GM19467 (cell line): Measurements from ENCODE around the gene CBLN4.

Experiments
- ATAC-seq: cut with Tn5 transposase; IDR thresholded peaks from one replicate; pipeline ENCODE4 v1.9.1; 2021; ENCODE audit warnings: mild to moderate bottlenecking, moderate library complexity; ENCODE audit not compliant: unreplicated experiment

CBLN4 gene

DNA sequence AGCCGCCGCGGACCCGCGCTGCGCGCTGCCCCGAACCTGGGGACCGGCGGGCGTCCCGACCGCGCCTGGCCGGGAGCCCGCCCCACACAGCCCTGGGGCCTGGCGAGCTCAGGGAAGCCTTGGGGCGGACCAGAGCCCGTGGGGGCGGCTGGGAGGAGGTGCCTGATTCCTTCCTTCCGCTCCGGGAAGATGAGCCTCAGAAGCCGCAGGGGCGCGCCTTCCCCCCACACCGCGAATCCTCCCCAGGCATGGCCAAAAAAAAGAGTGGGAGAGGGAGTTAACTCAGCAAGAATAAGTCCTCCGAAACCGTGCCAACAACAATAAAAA lies at the start of gene CBLN4:
Gene CBLN4 (minus strand): TSS at position 131 of the 327 bp plus-strand sequence. CDS start 1,348 bp downstream, outside the sequence.
- ATAC-seq = no peak

DNA sequence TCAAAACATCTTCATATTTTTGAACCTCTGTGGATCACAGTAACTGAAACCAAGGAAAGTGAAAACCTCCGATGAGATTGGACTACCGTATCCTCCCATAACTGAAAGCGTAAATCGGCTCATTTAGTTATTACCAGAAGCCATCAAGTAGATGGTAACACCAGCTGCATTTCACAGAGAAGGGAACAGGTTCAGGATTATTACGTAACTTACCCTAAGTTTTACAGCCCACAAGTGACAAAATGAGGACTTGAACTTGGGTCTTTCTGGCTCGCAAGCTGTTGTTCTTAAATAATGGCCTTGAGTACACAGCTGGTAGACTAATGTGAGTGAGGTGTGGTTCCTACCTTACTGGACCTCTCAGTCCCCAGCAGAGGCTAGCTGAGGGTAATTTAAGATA lies 37.9 kb upstream of the CBLN4 start:
- no peak for ATAC-seq

DNA sequence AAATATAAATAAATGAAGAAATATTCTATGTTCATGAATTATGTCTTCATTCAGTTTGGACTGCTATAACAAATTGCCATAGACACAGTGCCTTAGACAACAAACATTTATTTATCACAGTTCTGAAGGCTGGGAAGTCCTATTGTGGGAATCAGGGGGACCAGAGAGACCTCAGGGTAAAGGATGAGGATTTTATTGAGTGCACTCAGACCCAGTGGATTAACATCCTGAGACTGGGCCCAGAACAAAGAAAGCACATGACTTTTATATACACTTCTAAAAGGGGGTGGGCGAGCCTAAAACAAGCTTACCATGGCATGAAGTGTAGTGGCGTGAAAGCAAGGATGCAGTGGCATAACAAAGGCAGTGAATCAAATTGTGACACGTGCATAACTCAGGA lies 26.9 kb upstream of the CBLN4 start:
- no peak for ATAC-seq

DNA sequence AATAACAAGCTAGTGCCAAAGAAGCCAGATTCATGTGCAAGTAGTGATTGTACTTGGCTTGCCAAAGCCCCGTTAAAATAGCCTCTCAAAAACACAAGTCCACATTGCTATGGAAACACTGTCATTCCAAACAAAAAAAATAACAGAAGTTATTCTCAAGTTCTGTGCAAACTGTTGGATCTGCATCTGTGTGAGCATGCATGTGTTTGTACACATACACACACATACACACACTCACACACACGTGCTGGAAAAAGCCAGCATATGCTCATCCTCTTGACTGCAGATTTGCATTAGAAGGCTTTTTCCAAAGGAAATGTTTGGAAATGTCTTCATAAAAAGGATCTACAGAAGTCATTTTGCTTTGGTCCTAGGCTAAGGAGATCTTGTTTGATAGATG lies 13.4 kb upstream of the CBLN4 start:
- no peak for ATAC-seq

DNA sequence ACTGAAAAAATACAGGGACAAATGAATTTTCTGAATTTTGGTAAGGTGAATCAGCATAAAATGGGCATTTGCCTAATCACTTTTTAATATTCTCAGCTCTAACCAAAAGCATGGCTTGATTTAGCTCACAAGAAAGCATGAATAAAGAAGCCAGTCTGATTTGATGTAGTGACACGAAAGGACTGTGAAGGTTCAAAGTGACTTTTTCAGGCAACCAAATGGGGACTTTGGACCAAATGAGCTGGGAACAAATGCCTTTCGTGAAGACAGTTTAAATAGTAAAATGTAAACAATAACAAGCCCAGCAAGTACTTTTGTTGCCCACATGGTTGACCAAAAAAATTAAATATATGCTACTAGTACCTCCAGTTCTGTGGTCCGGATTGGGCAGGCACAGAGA lies 12.9 kb upstream of the CBLN4 start:
- ATAC-seq = no peak

DNA sequence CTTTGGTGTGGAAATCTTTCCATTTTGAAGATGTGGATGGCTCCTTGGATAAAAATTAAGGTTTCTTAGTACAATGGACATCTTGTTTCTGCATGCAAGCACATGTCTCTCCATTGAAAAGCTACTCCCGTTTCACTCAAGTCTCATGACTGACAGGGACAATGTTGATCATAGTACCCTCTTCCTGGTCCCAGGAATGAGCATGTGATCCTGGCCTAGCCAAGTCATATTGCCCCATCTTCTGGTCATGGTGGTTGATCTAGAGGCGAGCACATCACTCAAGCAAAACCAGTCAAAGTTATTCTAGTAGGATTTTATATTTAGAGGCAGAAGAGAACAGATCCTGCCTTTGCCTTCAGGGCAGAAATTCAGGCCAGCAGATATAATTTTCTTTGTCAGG lies 12.2 kb upstream of the CBLN4 start:
- ATAC-seq = no peak

DNA sequence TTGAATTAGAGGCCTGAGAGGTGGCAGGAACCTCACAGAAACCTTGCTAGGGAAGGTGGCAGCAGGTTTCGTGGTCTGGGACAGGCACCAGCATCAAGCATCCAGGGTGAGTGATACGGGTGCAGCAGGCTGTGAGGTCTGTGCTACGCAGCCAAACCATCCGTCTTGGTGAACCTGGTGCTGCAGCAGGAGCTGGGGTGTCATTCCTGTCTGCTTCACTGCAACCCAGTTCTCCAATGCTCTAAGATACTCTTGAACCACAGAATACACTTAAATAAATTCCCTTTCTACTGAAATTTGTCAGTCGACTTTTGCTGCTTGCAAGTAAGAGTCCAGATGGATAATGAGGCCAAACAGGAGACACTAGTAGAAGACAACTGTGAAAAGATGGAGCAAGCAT lies 9.7 kb upstream of the CBLN4 start:
- no peak for ATAC-seq

DNA sequence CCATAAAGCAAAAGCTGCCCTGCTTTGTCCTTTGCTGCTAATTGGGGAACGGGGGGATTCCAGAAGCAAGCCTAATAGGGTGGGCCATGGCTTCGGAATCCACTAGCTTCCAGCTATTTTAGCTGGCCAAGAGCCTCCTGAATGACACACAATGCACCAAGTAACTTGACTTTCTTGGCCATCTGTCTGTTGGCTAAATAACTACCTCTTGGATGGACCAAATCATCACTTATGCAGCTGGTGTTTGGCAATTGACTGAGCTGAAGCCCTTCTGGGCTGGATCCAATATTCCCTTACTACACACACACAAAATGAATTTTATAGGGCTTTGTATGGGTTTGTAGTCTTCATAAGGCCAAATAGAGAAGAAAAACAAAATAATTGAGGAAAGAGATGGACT lies 8.8 kb upstream of the CBLN4 start:
- ATAC-seq = no peak

DNA sequence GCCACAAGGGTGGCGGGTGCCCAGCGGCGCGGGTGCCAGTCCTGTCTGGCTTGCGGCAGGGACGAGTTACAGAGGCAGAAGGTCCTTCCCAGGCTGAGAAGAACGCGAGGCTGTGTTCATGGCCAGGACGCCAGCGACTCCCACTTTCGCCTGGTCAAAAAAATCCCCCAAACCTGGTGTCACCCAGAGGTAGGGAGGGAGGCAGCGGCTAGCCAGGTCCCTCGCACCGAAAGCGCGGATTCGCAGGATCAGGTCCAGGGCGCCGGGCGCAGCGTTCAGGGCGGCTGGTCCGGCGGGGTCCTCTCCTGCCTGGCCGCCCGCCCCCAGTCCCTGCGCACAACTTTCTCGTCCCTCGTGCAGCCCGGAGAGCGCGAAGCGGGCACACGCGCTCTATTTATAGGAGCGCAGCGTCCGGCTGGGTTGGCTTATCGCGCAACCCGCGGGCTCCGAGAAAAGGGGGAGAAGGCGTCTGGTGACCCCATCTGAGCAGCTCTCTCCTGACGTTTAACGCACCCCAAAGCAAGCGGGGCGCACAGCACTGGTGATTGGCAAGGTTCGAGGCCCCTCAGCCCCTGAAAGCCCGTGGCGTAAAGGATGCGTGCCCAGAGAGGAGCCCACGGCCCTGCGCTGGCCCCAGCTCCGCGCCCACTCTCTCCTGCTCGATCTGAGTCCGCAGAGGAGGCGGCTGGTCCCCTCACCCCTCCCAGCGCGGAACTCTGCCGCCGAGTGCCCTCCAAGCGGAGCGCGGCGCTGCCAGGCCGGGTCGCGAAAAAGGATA lies 519 bp downstream of the CBLN4 start:
- ATAC-seq = no peak

DNA sequence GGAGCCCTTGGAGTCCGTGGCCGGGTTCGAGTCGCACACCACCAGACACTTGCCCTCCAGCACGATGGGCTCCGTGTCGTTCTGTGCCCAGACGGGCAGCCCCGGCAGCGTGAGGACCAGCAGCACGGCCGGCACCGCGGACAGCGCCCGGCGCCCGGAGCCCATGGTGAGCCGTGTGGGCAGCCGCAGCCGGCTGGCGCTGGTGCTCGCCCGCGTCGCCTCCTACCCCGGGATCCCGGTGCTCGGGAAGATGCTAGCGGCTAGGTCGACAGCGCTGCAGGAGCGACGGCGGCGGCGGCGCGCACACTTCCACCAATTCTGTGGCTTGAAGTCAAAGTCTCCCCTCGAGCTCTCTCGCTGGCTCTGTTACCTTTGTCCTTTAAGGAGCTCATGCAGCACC lies 1.3 kb downstream of the CBLN4 start:
- no peak for ATAC-seq

DNA sequence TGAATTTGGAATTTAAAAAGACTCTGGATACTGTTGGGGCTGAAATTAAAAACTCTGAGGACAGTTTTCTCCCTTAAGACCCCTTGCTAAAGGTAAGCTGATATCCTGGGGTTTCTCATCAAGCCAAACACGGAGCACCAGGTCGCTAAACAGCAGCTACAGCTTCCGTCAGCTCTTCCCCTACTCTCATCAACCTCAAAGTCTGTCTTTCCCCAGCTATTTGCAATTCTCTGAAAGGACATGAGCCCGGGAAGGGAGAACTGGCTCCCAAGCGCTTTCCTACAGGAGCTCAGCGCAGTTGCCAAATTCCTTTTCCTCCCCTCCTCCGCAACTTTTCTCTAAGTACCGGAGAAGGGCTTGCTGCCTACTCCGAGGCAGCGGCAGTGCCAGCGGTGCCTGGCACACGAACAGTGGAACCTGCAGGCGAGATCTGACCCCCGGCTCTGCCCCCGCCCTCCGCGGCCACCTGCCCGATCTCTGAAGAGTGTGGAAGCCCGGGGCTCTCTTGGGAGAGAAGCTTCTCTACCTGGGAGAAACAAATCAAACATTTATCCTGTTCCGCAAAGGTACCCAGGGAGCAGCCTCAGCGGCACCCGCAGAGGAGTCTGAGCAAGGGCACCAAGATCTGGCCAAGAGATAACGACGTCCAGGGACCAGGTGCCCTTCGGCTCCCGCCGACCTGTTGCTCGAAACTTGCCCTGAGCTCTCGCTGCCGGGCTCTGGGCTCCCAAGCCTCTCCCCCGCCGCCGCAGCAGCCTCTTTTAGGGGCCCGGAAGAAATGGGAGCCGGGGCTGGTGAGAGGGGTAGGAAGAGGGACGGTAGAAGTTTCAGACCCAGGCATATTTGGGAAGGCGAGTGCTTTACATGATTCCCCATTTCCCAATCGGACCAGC lies 2.2 kb downstream of the CBLN4 start:
- ATAC-seq = no peak

DNA sequence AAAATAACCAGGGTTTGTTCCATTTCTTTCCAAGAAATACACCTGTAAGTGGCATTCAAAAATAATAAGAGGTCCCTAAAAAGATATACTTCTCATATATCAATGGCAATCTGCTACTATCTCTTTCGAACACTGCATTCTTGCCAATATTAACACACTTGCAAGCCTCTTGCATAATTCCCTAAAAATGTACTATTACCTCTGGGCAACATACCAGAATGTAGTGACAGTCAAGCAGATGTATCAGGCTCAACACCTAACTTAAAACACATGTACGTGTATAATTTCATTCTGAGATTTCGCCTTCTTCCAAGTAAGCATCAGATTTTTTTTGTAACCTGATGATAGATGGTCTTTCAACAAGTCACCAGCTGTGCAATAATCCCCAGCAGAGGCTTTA lies 3.4 kb downstream of the CBLN4 start:
- no peak for ATAC-seq

DNA sequence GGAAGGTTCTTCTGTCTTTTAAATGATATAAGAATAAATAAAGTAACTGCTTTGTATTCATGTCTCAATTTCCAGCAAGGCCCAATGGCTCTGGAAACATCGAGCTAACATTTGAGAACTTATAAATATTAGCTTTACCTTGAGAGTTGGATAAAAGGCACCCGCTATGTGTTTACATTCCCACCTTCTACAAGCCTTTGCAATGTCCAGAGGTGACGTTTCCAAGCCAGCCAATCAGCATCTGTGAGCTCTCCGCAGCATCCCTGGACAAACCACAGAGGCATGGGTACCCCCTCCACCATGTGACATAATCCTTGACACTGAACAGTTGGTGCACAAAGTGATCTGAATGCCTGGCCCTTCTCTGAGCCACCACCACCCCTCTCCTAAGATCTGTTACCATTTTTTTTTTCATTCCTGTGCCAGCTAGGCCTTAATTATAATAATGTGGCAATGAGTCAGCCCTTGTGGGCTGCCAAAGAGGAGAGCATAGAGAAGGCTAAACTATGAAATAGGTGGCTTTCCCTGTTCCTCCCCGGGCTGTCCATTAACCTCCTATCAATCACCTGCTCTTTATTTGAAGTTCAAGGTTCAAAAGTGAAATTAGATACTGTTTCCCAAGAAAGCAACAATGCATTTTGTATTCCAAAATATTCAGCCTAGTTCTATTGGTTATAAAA lies 4.1 kb downstream of the CBLN4 start:
- ATAC-seq = no peak

DNA sequence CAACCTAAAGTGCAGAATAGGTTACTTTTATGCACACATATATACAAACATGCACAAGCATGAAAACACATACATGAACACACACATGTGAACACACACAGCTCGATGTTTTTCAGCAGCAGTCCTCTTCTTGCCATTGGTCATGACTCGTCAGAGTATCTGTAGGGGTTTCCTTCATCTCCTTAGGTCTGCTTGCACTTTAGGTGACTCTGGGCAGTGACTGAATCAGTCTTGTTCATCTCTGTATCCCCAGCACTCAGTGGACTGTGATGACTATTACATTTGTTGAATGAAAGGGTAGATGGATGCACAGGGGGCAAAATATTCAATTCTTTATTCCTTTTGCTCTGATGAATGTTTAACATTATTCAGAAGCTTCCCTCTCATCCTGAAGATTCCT lies 26.8 kb downstream of the CBLN4 start:
- no peak for ATAC-seq

DNA sequence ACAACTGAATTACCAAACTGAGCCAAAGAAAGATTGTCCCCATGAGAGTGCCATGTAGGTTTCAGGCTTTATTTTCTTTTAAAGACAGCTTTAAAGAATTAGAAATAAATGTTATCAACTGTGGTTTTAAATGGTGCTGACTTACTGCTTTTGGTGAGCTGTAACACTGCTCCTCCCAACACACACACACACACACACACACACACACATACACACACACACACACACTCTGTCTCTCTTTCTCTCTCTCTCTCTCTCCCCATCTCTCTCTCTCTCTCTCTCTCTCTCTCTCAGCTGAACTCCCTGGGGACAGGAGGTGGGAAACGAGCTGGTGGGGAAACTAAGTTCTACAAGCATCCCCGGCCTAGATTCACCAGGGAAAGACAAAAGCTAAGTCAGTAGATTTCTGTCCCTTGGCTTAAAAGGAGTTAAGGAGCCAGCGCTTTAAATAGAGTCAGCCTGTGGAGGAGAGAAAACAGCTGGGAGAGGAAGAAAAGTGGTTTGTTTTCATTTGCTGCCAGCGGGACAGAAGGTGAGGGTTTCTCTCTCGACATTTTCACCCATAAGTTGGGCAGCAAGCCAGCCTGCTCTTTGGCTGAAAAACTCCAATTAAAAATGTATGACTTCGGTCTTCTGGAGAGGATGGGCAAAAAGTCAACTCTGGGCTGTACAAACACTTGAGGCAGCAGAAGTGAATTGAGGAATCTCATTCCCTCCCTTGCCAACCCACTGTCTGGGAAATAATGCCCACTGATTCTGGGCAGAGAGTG lies 27.4 kb downstream of the CBLN4 start:
- ATAC-seq = no peak

DNA sequence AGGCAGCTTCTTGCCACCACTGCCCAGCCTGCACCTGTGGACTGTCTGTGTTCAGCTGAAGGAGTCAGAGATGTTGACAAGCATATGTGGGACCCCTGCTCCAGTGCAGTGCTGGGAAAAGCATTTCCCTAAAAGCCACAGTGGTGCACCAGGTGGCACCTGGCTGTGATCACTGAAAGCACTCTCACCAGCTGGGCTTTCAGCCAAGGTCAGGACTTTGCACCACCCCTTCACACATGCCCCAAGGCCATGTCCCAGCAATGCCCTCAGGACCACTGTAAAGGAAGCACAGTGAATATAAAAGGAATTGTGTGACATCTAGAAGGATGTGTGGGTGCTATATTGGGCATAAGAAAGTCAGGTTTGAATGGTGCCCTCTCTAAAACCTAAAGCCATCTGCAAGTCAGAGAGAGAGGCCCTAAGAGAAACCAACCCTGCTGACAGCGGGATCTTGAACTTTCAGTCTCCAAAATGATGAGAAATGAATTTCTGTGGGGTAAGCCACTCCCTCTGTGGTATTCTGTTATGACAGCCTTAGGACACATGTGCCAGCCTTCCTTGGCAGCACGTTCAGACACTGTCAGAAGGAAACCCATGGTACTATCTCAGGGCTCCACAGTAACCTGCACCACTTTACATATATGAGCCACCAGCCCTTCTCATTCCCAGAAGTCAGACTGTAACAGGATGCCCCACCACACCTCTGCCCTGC lies 30.7 kb downstream of the CBLN4 start:
- no peak for ATAC-seq

DNA sequence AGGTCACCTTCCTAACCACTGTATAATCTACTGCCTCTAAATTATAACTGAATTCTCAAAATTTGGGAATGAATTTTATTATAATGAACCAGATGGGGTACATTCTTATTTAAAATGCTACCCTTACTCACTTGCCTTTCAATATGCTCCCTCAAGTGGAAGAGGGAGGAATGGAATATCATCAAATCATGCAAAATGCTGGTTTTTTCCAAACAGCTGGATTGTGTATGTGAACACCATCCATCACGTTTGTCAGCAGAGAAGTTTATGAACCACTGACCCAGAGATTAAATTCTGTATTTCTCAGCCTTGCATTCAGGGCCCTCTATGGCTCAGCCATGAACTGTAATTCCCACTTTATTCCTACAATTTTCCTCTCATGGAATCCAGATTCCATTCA lies 40.5 kb downstream of the CBLN4 start:
- no peak for ATAC-seq

DNA sequence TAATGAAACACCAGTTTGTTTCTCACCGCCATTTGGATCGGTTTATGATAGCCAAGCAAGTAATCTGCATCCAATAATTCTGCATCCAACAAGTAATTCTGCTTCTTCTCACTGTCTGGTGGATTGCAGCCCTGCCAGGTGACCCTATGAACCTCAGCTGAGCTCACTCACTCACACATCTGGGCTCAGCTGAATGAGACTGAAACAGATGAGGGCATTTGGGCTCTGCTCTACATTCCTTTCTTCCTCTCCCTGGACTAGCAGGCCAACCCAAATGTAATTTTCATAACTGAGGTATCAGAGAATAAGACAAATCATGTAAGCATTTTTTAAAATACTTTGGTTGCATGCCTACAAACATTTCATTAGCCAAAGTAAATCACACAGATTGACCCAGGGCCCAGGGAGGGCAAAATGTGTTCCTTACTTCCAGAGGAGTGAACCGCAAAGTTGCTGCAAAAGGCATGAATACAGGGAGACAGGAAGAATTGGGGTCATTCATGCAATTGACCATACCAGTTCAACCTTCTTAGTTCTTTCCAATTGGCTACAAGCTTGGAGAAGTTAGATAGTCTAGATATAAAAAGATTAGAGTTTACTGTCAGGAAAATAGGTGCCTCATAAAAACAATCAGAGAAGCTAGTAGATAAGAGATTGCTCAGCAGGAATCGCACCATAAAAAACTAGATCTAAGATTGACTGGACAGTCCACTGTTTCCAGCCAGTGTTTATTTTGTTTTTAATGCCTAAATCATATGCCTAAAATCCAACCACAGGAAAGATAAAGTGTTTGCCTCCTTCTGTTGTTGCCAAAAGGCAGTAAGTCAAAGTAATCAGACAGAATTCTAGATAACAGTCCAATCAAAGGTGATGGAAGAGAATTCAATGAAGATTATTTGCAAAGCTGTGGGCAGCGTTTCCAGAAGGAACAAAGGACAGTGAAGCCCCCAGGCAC lies 43.7 kb downstream of the CBLN4 start:
- no peak for ATAC-seq

DNA sequence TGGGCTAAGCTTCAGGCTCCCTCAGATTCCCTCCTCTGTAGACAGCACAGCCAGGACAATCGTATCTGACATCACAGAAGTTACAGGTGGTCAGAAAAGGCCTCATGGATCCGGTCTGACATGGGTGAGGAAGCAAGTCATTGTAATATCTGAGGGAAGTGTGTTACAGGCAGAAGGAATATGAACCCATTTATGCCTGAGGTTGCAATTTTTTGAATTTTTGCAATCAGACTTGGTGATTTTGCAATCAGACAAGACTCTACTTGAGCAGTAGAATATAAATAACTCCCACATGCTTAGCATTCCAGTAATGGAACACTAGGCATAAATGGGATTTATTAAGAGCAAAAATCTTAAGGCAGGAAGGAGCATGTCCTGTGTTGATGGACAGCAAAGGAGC lies 52.1 kb downstream of the CBLN4 start:
- ATAC-seq = no peak
